HCT116 (cell line): ENCODE measurements around the gene COMMD10.

Experiments
- CTCF ChIP-seq, 3 experiments: fragments of 200-600 bp in 1 of 3; sonication (generic) in 1 of 3; IDR thresholded peaks in 2 of 3; conservative IDR thresholded peaks in 1 of 3; 2 replicates each; pipeline ENCODE4 v1.5.1; 2012 to 2017; ENCODE audit warnings: low read depth in 2 of 3, low read length in 2 of 3, antibody characterized with exemption in 1 of 3, borderline replicate concordance in 1 of 3, control low read depth in 1 of 3, mild to moderate bottlenecking in 1 of 3, mixed read lengths in 1 of 3, mixed run types in 1 of 3, moderate library complexity in 1 of 3; ENCODE audit not compliant: insufficient read depth in 1 of 3
- EZH2phosphoT487 ChIP-seq: fragments of 200-600 bp; IDR thresholded peaks from 2 replicates; pipeline ENCODE4 v1.6.1; 2018; ENCODE audit warnings: antibody characterized with exemption, borderline replicate concordance
- MAX ChIP-seq: IDR thresholded peaks from 2 replicates; pipeline ENCODE4 v1.6.1; 2012
- POLR2A ChIP-seq: IDR thresholded peaks from 2 replicates; pipeline ENCODE4 v1.7.0; 2011; ENCODE audit warnings: borderline replicate concordance; ENCODE audit not compliant: insufficient read depth, insufficient read length; ENCODE audit errors: extremely low read depth
- POLR2AphosphoS5 ChIP-seq: IDR thresholded peaks from 2 replicates; pipeline ENCODE4 v1.6.1; 2011; ENCODE audit warnings: mild to moderate bottlenecking, low read depth, low read length, moderate library complexity
- SRF ChIP-seq: IDR thresholded peaks from 2 replicates; pipeline ENCODE4 v1.6.1; 2012; ENCODE audit warnings: low read depth

- no peak for TF ChIP-seq POLR2A
- TF ChIP-seq CTCF (IDR thresholded peaks at IDR 0.05 in 2 of 3, conservative IDR thresholded peaks at IDR 0.05 in 1 of 3; ENCODE audit: borderline replicate concordance in 1 of 3, insufficient read depth in 1 of 3, low read depth in 2 of 3, low read length in 2 of 3), result peak; percentile 22 to 56 (median 38); a peak in 4 of 6 replicates
- TF ChIP-seq MAX, result no peak
- TF ChIP-seq POLR2AphosphoS5, result no peak
- TF ChIP-seq SRF, result no peak
- no peak for TF ChIP-seq EZH2phosphoT487
These were observed 22.5 kb upstream of the COMMD10 start for GRCh38 chr5:116062352-116062751.
